ENCODE data around the gene METTL26. TPM values are rescaled to one million over a fixed set of nuclear protein-coding genes. Genes with fewer than 3 reads are reported as not detected.

The METTL26 gene
- total RNA-seq, 1 donor from 2014 or later, result 48.7 TPM

DNA sequence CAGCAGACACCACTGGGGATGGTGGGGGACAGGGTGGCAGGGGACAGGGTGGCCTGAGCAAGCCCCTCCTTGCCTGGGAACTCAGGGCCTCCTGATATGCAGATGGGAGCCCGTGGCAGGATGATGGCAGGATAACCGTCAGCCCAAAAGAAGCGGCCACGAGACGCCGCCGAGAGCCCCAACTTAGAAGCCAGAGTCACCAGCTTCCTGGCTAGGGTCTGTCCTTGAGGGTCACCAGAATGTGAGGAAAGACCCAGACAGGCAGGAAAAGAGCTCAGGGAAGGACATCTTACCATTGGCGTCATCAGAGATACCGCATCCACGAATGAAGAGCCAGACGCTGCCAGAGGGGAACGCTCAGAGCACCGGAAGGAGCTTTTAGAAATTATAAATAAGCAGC, 26.8 kb downstream of the METTL26 start:
- intact Hi-C loops (cut with micrococcal nuclease), result no loop called here
- no peak overlapping the region for H3K4me3 Mint-ChIP-seq
- CTCF ChIA-PET, result interaction anchor here (1.5 kb wide), 1 partner anchor 11 kb away, joined by 3 read pairs; no protein-coding TSS in a partner anchor
- peaks cover 3% of the 10 kb centered on the region for H3K9me3 Mint-ChIP-seq
- TF ChIP-seq, protein P1, sequence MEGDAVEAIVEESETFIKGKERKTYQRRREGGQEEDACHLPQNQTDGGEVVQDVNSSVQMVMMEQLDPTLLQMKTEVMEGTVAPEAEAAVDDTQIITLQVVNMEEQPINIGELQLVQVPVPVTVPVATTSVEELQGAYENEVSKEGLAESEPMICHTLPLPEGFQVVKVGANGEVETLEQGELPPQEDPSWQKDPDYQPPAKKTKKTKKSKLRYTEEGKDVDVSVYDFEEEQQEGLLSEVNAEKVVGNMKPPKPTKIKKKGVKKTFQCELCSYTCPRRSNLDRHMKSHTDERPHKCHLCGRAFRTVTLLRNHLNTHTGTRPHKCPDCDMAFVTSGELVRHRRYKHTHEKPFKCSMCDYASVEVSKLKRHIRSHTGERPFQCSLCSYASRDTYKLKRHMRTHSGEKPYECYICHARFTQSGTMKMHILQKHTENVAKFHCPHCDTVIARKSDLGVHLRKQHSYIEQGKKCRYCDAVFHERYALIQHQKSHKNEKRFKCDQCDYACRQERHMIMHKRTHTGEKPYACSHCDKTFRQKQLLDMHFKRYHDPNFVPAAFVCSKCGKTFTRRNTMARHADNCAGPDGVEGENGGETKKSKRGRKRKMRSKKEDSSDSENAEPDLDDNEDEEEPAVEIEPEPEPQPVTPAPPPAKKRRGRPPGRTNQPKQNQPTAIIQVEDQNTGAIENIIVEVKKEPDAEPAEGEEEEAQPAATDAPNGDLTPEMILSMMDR (IDR thresholded peaks at IDR 0.05), result no peak
- H3K4me1 Mint-ChIP-seq, result peaks cover 14% of the 10 kb centered on the region
- ATAC-seq (ENCODE audit: low read depth) (no peak), DNase-seq (no peak)
- no peaks in the 10 kb centered on the region for H3K27me3 Mint-ChIP-seq
- POLR2A ChIA-PET, result interaction anchor here (1.1 kb wide), 1 partner anchor 27 kb away, joined by 3 read pairs; the partner anchor contains the start of gene METTL26
- no peak overlapping the region for H3K27ac Mint-ChIP-seq
- H3K36me3 Mint-ChIP-seq (ENCODE audit: low read depth), result peaks cover 9% of the 10 kb centered on the region

GRCh38 chr16:608019-608418, 28.1 kb downstream of the METTL26 start:
- H3K36me3 Mint-ChIP-seq (ENCODE audit: low read depth), result peaks cover 6% of the 10 kb centered on the region
- no peak overlapping the region for H3K27ac Mint-ChIP-seq
- peaks cover 3% of the 10 kb centered on the region for H3K9me3 Mint-ChIP-seq
- TF ChIP-seq, protein P1 (IDR thresholded peaks at IDR 0.05), result no peak
- POLR2A ChIA-PET, result interaction anchor here (0.6 kb wide), 2 partner anchors 20 to 556 kb away, joined by 5 read pairs; no protein-coding TSS in a partner anchor
- no peak overlapping the region for H3K4me3 Mint-ChIP-seq
- peaks cover 14% of the 10 kb centered on the region for H3K4me1 Mint-ChIP-seq
- ATAC-seq (ENCODE audit: low read depth), result peak; percentile 25
- H3K27me3 Mint-ChIP-seq, result no peaks in the 10 kb centered on the region
- intact Hi-C loops (cut with micrococcal nuclease), result no loop called here
- no peak for DNase-seq
- CTCF ChIA-PET, result no interaction called here

DNA sequence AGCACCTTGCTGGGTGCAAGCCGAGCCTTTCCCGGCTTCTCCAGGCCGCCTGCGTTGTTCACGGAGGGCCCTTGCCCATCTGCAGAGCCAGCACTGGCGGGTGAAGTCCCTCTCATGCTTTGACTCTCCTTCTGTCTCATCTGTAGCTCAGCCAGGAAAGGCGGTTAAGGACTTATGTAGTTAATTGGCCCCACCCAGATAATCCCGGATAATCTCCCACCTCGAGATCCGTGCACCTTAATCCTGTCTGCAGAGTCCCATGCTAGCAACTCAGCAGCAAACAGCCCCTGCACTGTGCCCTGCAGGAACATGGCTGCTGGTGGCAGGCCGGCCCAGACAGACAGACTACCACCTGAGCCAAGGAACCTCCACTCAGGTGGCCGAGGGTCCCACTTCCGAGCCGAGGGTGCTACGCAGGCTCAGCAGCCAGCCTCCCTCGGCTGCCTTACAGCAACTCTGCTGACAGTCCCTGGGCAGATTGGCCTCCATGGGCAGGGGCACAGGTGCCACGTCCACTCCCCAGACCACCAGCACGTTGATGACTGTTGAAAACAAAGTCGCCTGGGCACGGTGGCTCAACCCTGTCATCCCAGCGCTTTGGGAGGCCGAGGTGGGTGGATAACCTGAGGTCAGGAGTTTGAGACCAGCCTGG, 29.3 kb downstream of the METTL26 start:
- no peak overlapping the region for H3K4me3 Mint-ChIP-seq
- H3K4me1 Mint-ChIP-seq, result peaks cover 14% of the 10 kb centered on the region
- H3K36me3 Mint-ChIP-seq (ENCODE audit: low read depth), result peaks cover 6% of the 10 kb centered on the region
- ChIA-PET CTCF (no interaction called here), POLR2A (no interaction called here)
- intact Hi-C loops (cut with micrococcal nuclease), result no loop called here
- ATAC-seq (ENCODE audit: low read depth) (no peak), DNase-seq (no peak)
- TF ChIP-seq, protein P1 (IDR thresholded peaks at IDR 0.05), result no peak
- no peaks in the 10 kb centered on the region for H3K27me3 Mint-ChIP-seq
- no peak overlapping the region for H3K27ac Mint-ChIP-seq
- peaks cover 3% of the 10 kb centered on the region for H3K9me3 Mint-ChIP-seq

DNA sequence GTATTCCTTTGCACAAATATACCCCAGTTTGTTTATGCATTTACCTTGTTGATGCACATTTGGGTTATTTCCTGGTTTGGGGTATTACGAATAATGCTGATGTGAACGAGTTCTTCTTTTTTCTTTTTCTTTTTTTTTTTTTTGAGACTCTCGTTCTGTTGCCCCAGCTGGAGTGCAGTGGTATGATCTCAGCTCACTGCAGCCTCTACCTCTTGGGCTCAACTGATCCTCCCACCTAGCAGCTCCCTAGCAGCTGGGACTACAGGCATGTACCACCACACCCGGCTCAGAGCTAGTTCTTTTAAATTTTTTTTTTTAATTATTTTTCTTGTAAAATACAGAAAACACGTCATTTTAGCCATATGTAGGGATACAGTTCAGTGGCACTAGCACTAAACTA, 32.2 kb downstream of the METTL26 start:
- Mint-ChIP-seq H3K4me3 (no peak overlapping the region), H3K36me3 (ENCODE audit: low read depth) (peaks cover 7% of the 10 kb centered on the region), H3K4me1 (peaks cover 6% of the 10 kb centered on the region), H3K27ac (no peak overlapping the region), H3K9me3 (peaks cover 3% of the 10 kb centered on the region), H3K27me3 (no peaks in the 10 kb centered on the region)
- ATAC-seq (ENCODE audit: low read depth), result no peak
- CTCF ChIA-PET, result interaction anchor here (0.7 kb wide), 1 partner anchor 163 kb away, joined by 3 read pairs; no protein-coding TSS in a partner anchor
- no peak for DNase-seq
- intact Hi-C loops (cut with micrococcal nuclease), result no loop called here
- POLR2A ChIA-PET, result no interaction called here
- TF ChIP-seq, protein P1 (IDR thresholded peaks at IDR 0.05), result no peak

GRCh38 chr16:600781-601180, 35.3 kb downstream of the METTL26 start:
- ChIA-PET POLR2A (no interaction called here), CTCF (no interaction called here)
- Mint-ChIP-seq H3K27me3 (no peaks in the 10 kb centered on the region), H3K36me3 (ENCODE audit: low read depth) (peaks cover 15% of the 10 kb centered on the region), H3K4me1 (no peaks in the 10 kb centered on the region), H3K9me3 (no peaks in the 10 kb centered on the region), H3K27ac (no peak overlapping the region), H3K4me3 (no peak overlapping the region)
- TF ChIP-seq, protein P1 (IDR thresholded peaks at IDR 0.05), result no peak
- intact Hi-C loops (cut with micrococcal nuclease), result no loop called here
- DNase-seq (no peak), ATAC-seq (ENCODE audit: low read depth) (no peak)
